H1 (cell line): ENCODE measurements around the gene BCL2. TPM values are rescaled to one million over a fixed set of nuclear protein-coding genes. Genes with fewer than 3 reads are reported as not detected.

ENCODE experiments used
- CTCF ChIA-PET: fragments of 300-600 bp; sonication (Branson Sonifier 250); formaldehyde crosslinking; loops from one replicate; lab custom pipeline; 2021; ENCODE audit not compliant: partially characterized antibody; lab: Charles Lee
- POLR2A ChIA-PET: fragments of 300-600 bp; sonication (Branson Sonifier 250); formaldehyde crosslinking; loops from one replicate; lab custom pipeline; 2021; ENCODE audit warnings: inconsistent platforms; ENCODE audit not compliant: partially characterized antibody; lab: Charles Lee
- DNase-seq, 2 experiments: peaks; one replicate each; pipeline versions ENCODE4 v3.0.0 to v3.0.0-alpha.2; 2010 to 2022; ENCODE audit warnings: low spot score in 2 of 2, low read depth in 1 of 2, mixed read lengths in 1 of 2
- FAIRE-seq: peaks from 2 replicates; lab custom pipeline; 2011; peaks lifted over from hg19 to GRCh38; lab: Jason Lieb, UNC
- H2AFZ ChIP-seq: 2 replicates; pipeline ENCODE4 v1.8.1; 2012; ENCODE audit warnings: low read length, inconsistent platforms
- H2AK5ac ChIP-seq: 2 replicates; pipeline ENCODE4 v1.6.1; 2013; ENCODE audit warnings: low read depth, low read length
- H2BK120ac ChIP-seq: replicated peaks from 2 replicates; pipeline ENCODE3; 2013; ENCODE audit warnings: low read depth, low read length, inconsistent platforms
- H2BK12ac ChIP-seq: 2 replicates; pipeline ENCODE4 v1.6.1; 2013; ENCODE audit warnings: low read depth, low read length
- H2BK15ac ChIP-seq: 2 replicates; pipeline ENCODE4 v1.6.1; 2013; ENCODE audit warnings: low read length
- H2BK20ac ChIP-seq: 2 replicates; pipeline ENCODE4 v1.6.1; 2013; ENCODE audit warnings: low read length
- H2BK5ac ChIP-seq: 2 replicates; pipeline ENCODE4 v1.6.1; 2013; ENCODE audit warnings: low read depth, low read length
- H3K14ac ChIP-seq: 2 replicates; pipeline ENCODE4 v1.6.1; 2013; ENCODE audit warnings: inconsistent platforms; ENCODE audit not compliant: insufficient read length
- H3K18ac ChIP-seq: 2 replicates; pipeline ENCODE4 v1.6.1; 2013; ENCODE audit warnings: low read length; ENCODE audit errors: extremely low read depth
- H3K23ac ChIP-seq: 2 replicates; pipeline ENCODE4 v1.6.1; 2013; ENCODE audit warnings: inconsistent platforms; ENCODE audit not compliant: insufficient read length
- H3K23me2 ChIP-seq: 2 replicates; pipeline ENCODE4 v1.6.1; 2013; ENCODE audit warnings: low read depth, low read length
- H3K27ac ChIP-seq: 2 replicates; pipeline ENCODE4 v1.6.1; 2011; ENCODE audit warnings: low read depth, low read length, inconsistent platforms
- H3K27me3 ChIP-seq, 4 experiments: replicated peaks in 1 of 4; 1 replicate in 1 of 4; 2 replicates in 3 of 4; pipeline versions ENCODE4 v1.6.1 to v1.8.1; 2011 to 2013; ENCODE audit warnings: low read length in 3 of 4, mild to moderate bottlenecking in 3 of 4, inconsistent platforms in 2 of 4, mixed read lengths in 2 of 4, moderate library complexity in 1 of 4; ENCODE audit not compliant: control insufficient read depth in 3 of 4, insufficient read depth in 3 of 4; ENCODE audit errors: extremely low read depth in 1 of 4
- H3K36me3 ChIP-seq, 4 experiments: 2 replicates each; pipeline versions ENCODE4 v1.6.1 to v1.8.1; 2011 to 2013; ENCODE audit warnings: mild to moderate bottlenecking in 4 of 4, low read length in 3 of 4, moderate library complexity in 2 of 4, control low read depth in 1 of 4, inconsistent platforms in 1 of 4; ENCODE audit not compliant: insufficient read depth in 4 of 4, control insufficient read depth in 2 of 4
- H3K4ac ChIP-seq: replicated peaks from 2 replicates; pipeline ENCODE3; 2013; ENCODE audit warnings: low read length, low read depth, mixed read lengths, inconsistent platforms; ENCODE audit not compliant: insufficient read length
- H3K4me1 ChIP-seq, 4 experiments: replicated peaks in 1 of 4; 1 replicate in 1 of 4; 2 replicates in 3 of 4; pipeline versions ENCODE4 v1.6.1 to v1.8.1; 2011 to 2013; ENCODE audit warnings: low read length in 3 of 4, inconsistent platforms in 2 of 4, mixed read lengths in 1 of 4; ENCODE audit not compliant: insufficient read depth in 4 of 4, control insufficient read depth in 3 of 4
- H3K4me2 ChIP-seq, 2 experiments: 2 replicates each; pipeline versions ENCODE4 v1.6.1 to v1.8.1; 2011 to 2013; ENCODE audit warnings: low read depth in 2 of 2, low read length in 2 of 2, control low read depth in 1 of 2, inconsistent platforms in 1 of 2, mild to moderate bottlenecking in 1 of 2; ENCODE audit not compliant: insufficient read depth in 1 of 2
- H3K4me3 ChIP-seq, 4 experiments: fragments of 200-600, 300-600 bp in 1 of 4; sonication (generic), shearing (Covaris generic), sonication (Bioruptor Twin) in 1 of 4; 2 replicates each; pipeline versions ENCODE4 v1.5.1 to v1.8.1; 2011 to 2016; ENCODE audit warnings: low read length in 4 of 4, low read depth in 3 of 4, control low read depth in 2 of 4, inconsistent platforms in 2 of 4, mild to moderate bottlenecking in 2 of 4, mixed read lengths in 1 of 4, moderate library complexity in 1 of 4; ENCODE audit not compliant: insufficient read depth in 2 of 4; ENCODE audit errors: extremely low read depth in 1 of 4
- H3K56ac ChIP-seq: replicated peaks from 2 replicates; pipeline ENCODE3; 2013; ENCODE audit warnings: low read depth, mild to moderate bottlenecking, mixed read lengths, low read length, inconsistent platforms; ENCODE audit not compliant: insufficient read length
- H3K79me1 ChIP-seq: 2 replicates; pipeline ENCODE4 v1.6.1; 2013; ENCODE audit warnings: low read depth, low read length, control low read depth
- H3K79me2 ChIP-seq, 2 experiments: 2 replicates each; pipeline versions ENCODE4 v1.6.1 to v1.8.1; 2012 to 2013; ENCODE audit warnings: low read length in 2 of 2, mild to moderate bottlenecking in 2 of 2, inconsistent platforms in 1 of 2; ENCODE audit not compliant: insufficient read depth in 2 of 2, control insufficient read depth in 1 of 2
- H3K9ac ChIP-seq, 4 experiments: replicated peaks in 1 of 4; 1 replicate in 1 of 4; 2 replicates in 3 of 4; pipeline versions ENCODE4 v1.6.1 to v1.8.1; 2011 to 2013; ENCODE audit warnings: low read depth in 3 of 4, low read length in 3 of 4, control low read depth in 2 of 4, mild to moderate bottlenecking in 2 of 4, moderate library complexity in 2 of 4, inconsistent platforms in 1 of 4; ENCODE audit errors: extremely low read depth in 1 of 4
- H3K9me3 ChIP-seq, 2 experiments: 2 replicates each; pipeline versions ENCODE4 v1.6.1 to v1.8.1; 2012 to 2013; ENCODE audit warnings: mild to moderate bottlenecking in 2 of 2, moderate library complexity in 2 of 2, control low read depth in 1 of 2, inconsistent platforms in 1 of 2, low read depth in 1 of 2, low read length in 1 of 2, mixed read lengths in 1 of 2; ENCODE audit not compliant: insufficient read depth in 2 of 2
- H4K20me1 ChIP-seq, 2 experiments: replicated peaks in 1 of 2; 2 replicates each; pipeline versions ENCODE3 to v1.8.1; 2011 to 2013; ENCODE audit warnings: inconsistent platforms in 2 of 2, low read length in 2 of 2, mild to moderate bottlenecking in 1 of 2; ENCODE audit not compliant: insufficient read depth in 2 of 2, control insufficient read depth in 1 of 2
- H4K5ac ChIP-seq: 2 replicates; pipeline ENCODE4 v1.6.1; 2013; ENCODE audit warnings: low read length, low read depth, mixed read lengths, inconsistent platforms; ENCODE audit not compliant: insufficient read length
- H4K8ac ChIP-seq: 2 replicates; pipeline ENCODE4 v1.8.0; 2013; ENCODE audit warnings: mild to moderate bottlenecking, moderate library complexity, low read length, inconsistent platforms; ENCODE audit not compliant: insufficient read depth; ENCODE audit errors: extremely low read depth
- H4K91ac ChIP-seq: replicated peaks from 2 replicates; pipeline ENCODE3; 2013; ENCODE audit warnings: low read length, mixed read lengths, inconsistent platforms; ENCODE audit not compliant: insufficient read length
- USF2 ChIP-seq: IDR thresholded peaks from 2 replicates; pipeline ENCODE4 v1.6.1; 2011; ENCODE audit warnings: low read length, improper control_type of control experiment
- WGBS, 2 experiments: shearing (Covaris generic) in 1 of 2; methylation state at CpG; one replicate each; pipeline versions ENCODE4 v1.1.6 to v1.1.7; 2013 to 2015; ENCODE audit warnings: low lambda C conversion rate in 2 of 2, mixed read lengths in 2 of 2, inconsistent platforms in 1 of 2, low coverage in 1 of 2, missing lambda C conversion rate in 1 of 2; ENCODE audit not compliant: insufficient replicate concordance in 2 of 2, insufficient coverage in 1 of 2, insufficient read length in 1 of 2; ENCODE audit errors: extremely low coverage in 1 of 2, missing lambda C conversion rate in 1 of 2; 5-methylcytosine and 5-hydroxymethylcytosine counted together
- polyA plus RNA-seq, 7 experiments: library from polyadenylated mRNA; depleted of rRNA in 3 of 7; stranded (reverse) in 5 of 7; unstranded in 2 of 7; fragments of >200 nt in 5 of 7; fragments of 200-250 nt in 2 of 7; gene quantifications; 1 replicate in 5 of 7; 2 replicates in 1 of 7; 4 replicates in 1 of 7; pipeline versions ENCODE4 v1.2.1 to v1.2.3, GENCODE V29; 2011 to 2013; ENCODE audit warnings: missing spikeins in 2 of 7, mixed read lengths in 2 of 7
- total RNA-seq: library from RNA; stranded (reverse); fragmentation: NEBNext Ultra II Directional; extraction: Animal tissue kit (Norgen Biotek cat#: 25700); gene quantifications from 2 replicates; pipeline ENCODE4 v1.2.1, GENCODE V29; 2021

BCL2 gene
- total and polyA plus RNA-seq, 2 of the 8 experiments (the other 6 are each of a cell fraction or from before 2014, with no cell fraction given), result 0.59 to 4.5 TPM

GRCh38 chr18:63286926-63287325 lies 32.6 kb downstream of the BCL2 start:
- H3K9ac ChIP-seq, result no peak overlapping the region
- FAIRE-seq (no peak), DNase-seq (no peak)
- H3K27ac ChIP-seq, result no peak overlapping the region
- H3K4me2 ChIP-seq, result no peak overlapping the region
- H2AFZ ChIP-seq, result no peak overlapping the region
- H3K79me2 ChIP-seq, result no peaks in the 10 kb centered on the region
- no peak overlapping the region for H2AK5ac ChIP-seq
- 91% methylated on average over 4 of the region's 4 CpGs; no CpG with 5 or more reads in 1 of the 2 experiments for WGBS, 2 experiments
- no peak overlapping the region for H3K4ac ChIP-seq
- no peak overlapping the region for H4K91ac ChIP-seq
- H3K79me1 ChIP-seq, result no peaks in the 10 kb centered on the region
- no peaks in the 10 kb centered on the region for H3K27me3 ChIP-seq
- no peak overlapping the region for H2BK12ac ChIP-seq
- H3K36me3 ChIP-seq, result no peaks in the 10 kb centered on the region
- H3K23ac ChIP-seq, result no peak overlapping the region
- H2BK5ac ChIP-seq, result no peak overlapping the region
- H3K9me3 ChIP-seq, result no peaks in the 10 kb centered on the region
- no peak overlapping the region for H2BK120ac ChIP-seq
- no peaks in the 10 kb centered on the region for H3K23me2 ChIP-seq
- no peak overlapping the region for H3K18ac ChIP-seq
- no peak overlapping the region for H3K4me3 ChIP-seq
- no peak overlapping the region for H2BK20ac ChIP-seq
- no peak overlapping the region for H3K14ac ChIP-seq
- ChIA-PET POLR2A (no interaction called here), CTCF (no interaction called here)
- no peak overlapping the region for H4K5ac ChIP-seq
- peaks cover 0 to 3% (median 2%) of the 10 kb centered on the region in 4 experiments; a peak in 4 of 7 replicates for H3K4me1 ChIP-seq
- no peak for TF ChIP-seq USF2
- no peak overlapping the region for H3K56ac ChIP-seq
- no peak overlapping the region for H4K8ac ChIP-seq
- H2BK15ac ChIP-seq, result no peak overlapping the region
- no peaks in the 10 kb centered on the region for H4K20me1 ChIP-seq
